ENCODE results near the gene ARL5B. TPM values are rescaled to one million over a fixed set of nuclear protein-coding genes. Genes with fewer than 3 reads are reported as not detected.

ARL5B gene
- total RNA-seq, 1 donor from 2014 or later, result 36.7 TPM

DNA sequence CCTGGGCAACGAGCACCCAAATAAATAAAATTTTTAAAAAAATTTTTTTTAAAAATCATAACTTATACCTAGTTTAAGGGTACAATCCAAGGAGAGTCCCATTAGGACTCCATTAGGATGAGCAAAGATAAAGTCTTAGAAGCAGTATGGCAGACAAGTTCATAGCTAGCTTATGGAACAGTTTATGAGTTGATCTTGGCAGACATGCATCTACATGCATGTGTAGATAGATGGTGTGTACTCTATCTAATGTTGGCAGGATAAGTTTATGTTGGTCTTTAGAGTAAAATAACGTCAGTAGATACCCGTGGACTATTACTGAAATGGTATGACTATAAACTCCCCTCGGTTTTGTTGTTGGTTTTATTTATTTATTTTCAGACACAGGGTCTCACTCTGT, 48.1 kb upstream of the ARL5B start:
- Mint-ChIP-seq H3K36me3 (ENCODE audit: low read depth, unreplicated experiment) (no peaks in the 10 kb centered on the region), H3K4me3 (ENCODE audit: unreplicated experiment) (no peak overlapping the region), H3K9me3 (ENCODE audit: unreplicated experiment) (peaks cover 2% of the 10 kb centered on the region), H3K27ac (ENCODE audit: unreplicated experiment) (no peak overlapping the region), H3K4me1 (ENCODE audit: low read depth, unreplicated experiment) (peaks cover 16% of the 10 kb centered on the region), H3K27me3 (ENCODE audit: low read depth, unreplicated experiment) (no peaks in the 10 kb centered on the region)
- H3K4me3 ChIP-seq (ENCODE audit: insufficient read depth, low read depth, low read length), result no peak overlapping the region
- no peak for FAIRE-seq
- H3K4me1 ChIP-seq (ENCODE audit: insufficient read depth, low read length), result peaks cover 36% of the 10 kb centered on the region
- H3K27ac ChIP-seq (ENCODE audit: low read depth, low read length), result peak overlapping the region; percentile 72
- no peak overlapping the region for H3K9ac ChIP-seq (ENCODE audit: low read length)
- no peaks in the 10 kb centered on the region for H3K36me3 ChIP-seq (ENCODE audit: insufficient read depth, low read length)
- H3K9me3 ChIP-seq (ENCODE audit: insufficient read depth, low read depth, low read length), result no peaks in the 10 kb centered on the region
- no peak overlapping the region for H3K4me2 ChIP-seq (ENCODE audit: low read length)
- DNase-seq (ENCODE audit: low read depth), result no peak
- H4K20me1 ChIP-seq (ENCODE audit: insufficient read depth, low read length), result no peaks in the 10 kb centered on the region
- H2AFZ ChIP-seq (ENCODE audit: low read depth, low read length), result no peak overlapping the region
- no peaks in the 10 kb centered on the region for H3K27me3 ChIP-seq (ENCODE audit: insufficient read depth, low read length)
- TF ChIP-seq CTCF (IDR thresholded peaks at IDR 0.05; ENCODE audit: insufficient read depth, low read depth, low read length), result no peak
- no peak for TF ChIP-seq EZH2 (IDR thresholded peaks at IDR 0.05; ENCODE audit: insufficient read depth, low read length)
- H3K79me2 ChIP-seq (ENCODE audit: insufficient read depth, low read length), result no peaks in the 10 kb centered on the region

DNA sequence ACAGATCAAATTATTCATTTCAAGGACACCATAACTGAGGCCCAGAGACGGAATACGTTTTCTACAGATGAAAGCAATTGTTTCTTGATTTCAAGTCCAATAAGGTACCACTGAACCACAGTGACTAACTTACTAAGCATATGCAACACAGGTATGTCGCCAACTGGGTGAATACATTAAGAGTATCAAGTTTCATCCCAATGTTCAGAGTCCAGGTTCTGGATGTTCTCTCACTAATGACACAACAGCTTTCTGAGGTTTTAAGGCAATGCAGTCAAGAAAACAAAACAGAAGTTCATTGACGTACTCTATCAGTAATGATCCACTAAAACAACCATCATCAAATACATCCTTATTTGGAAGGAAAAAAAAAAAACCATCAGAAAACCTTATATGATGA, 43.6 kb upstream of the ARL5B start:
- FAIRE-seq (peak; percentile 26), DNase-seq (ENCODE audit: low read depth) (no peak)
- no peak overlapping the region for H3K4me3 ChIP-seq (ENCODE audit: insufficient read depth, low read depth, low read length)
- peaks cover 6% of the 10 kb centered on the region for H3K4me1 Mint-ChIP-seq (ENCODE audit: low read depth, unreplicated experiment)
- peaks cover 2% of the 10 kb centered on the region for H3K9me3 Mint-ChIP-seq (ENCODE audit: unreplicated experiment)
- H3K27ac Mint-ChIP-seq (ENCODE audit: unreplicated experiment), result no peak overlapping the region
- H3K4me1 ChIP-seq (ENCODE audit: insufficient read depth, low read length), result peaks cover 7% of the 10 kb centered on the region
- no peak for TF ChIP-seq CTCF (IDR thresholded peaks at IDR 0.05; ENCODE audit: insufficient read depth, low read depth, low read length)
- no peak for TF ChIP-seq EZH2 (IDR thresholded peaks at IDR 0.05; ENCODE audit: insufficient read depth, low read length)
- H3K79me2 ChIP-seq (ENCODE audit: insufficient read depth, low read length), result no peaks in the 10 kb centered on the region
- peaks cover under 1% of the 10 kb centered on the region for H3K36me3 ChIP-seq (ENCODE audit: insufficient read depth, low read length)
- H2AFZ ChIP-seq (ENCODE audit: low read depth, low read length), result no peak overlapping the region
- H3K4me2 ChIP-seq (ENCODE audit: low read length), result no peak overlapping the region
- H4K20me1 ChIP-seq (ENCODE audit: insufficient read depth, low read length), result no peaks in the 10 kb centered on the region
- H3K27me3 ChIP-seq (ENCODE audit: insufficient read depth, low read length), result no peaks in the 10 kb centered on the region
- H3K27me3 Mint-ChIP-seq (ENCODE audit: low read depth, unreplicated experiment), result no peaks in the 10 kb centered on the region
- H3K9me3 ChIP-seq (ENCODE audit: insufficient read depth, low read depth, low read length), result no peaks in the 10 kb centered on the region
- no peak overlapping the region for H3K4me3 Mint-ChIP-seq (ENCODE audit: unreplicated experiment)
- H3K27ac ChIP-seq (ENCODE audit: low read depth, low read length), result no peak overlapping the region
- H3K9ac ChIP-seq (ENCODE audit: low read length), result no peak overlapping the region
- H3K36me3 Mint-ChIP-seq (ENCODE audit: low read depth, unreplicated experiment), result peaks cover 1% of the 10 kb centered on the region

- FAIRE-seq, result peak; percentile 45
- no peaks in the 10 kb centered on the region for H3K27me3 Mint-ChIP-seq (ENCODE audit: low read depth, unreplicated experiment)
- peaks cover 2% of the 10 kb centered on the region for H3K9me3 Mint-ChIP-seq (ENCODE audit: unreplicated experiment)
- no peak overlapping the region for H3K4me3 Mint-ChIP-seq (ENCODE audit: unreplicated experiment)
- H4K20me1 ChIP-seq (ENCODE audit: insufficient read depth, low read length), result no peaks in the 10 kb centered on the region
- no peak overlapping the region for H3K9ac ChIP-seq (ENCODE audit: low read length)
- H3K79me2 ChIP-seq (ENCODE audit: insufficient read depth, low read length), result no peaks in the 10 kb centered on the region
- H3K4me2 ChIP-seq (ENCODE audit: low read length), result no peak overlapping the region
- H3K4me3 ChIP-seq (ENCODE audit: insufficient read depth, low read depth, low read length), result no peak overlapping the region
- H3K9me3 ChIP-seq (ENCODE audit: insufficient read depth, low read depth, low read length), result no peaks in the 10 kb centered on the region
- H3K27me3 ChIP-seq (ENCODE audit: insufficient read depth, low read length), result no peaks in the 10 kb centered on the region
- no peak overlapping the region for H3K27ac Mint-ChIP-seq (ENCODE audit: unreplicated experiment)
- no peaks in the 10 kb centered on the region for H3K4me1 ChIP-seq (ENCODE audit: insufficient read depth, low read length)
- peaks cover 9% of the 10 kb centered on the region for H3K4me1 Mint-ChIP-seq (ENCODE audit: low read depth, unreplicated experiment)
- H3K27ac ChIP-seq (ENCODE audit: low read depth, low read length), result no peak overlapping the region
- peaks cover 1% of the 10 kb centered on the region for H3K36me3 Mint-ChIP-seq (ENCODE audit: low read depth, unreplicated experiment)
- H2AFZ ChIP-seq (ENCODE audit: low read depth, low read length), result no peak overlapping the region
- DNase-seq (ENCODE audit: low read depth), result no peak
- H3K36me3 ChIP-seq (ENCODE audit: insufficient read depth, low read length), result peaks cover 4% of the 10 kb centered on the region
- TF ChIP-seq EZH2 (IDR thresholded peaks at IDR 0.05; ENCODE audit: insufficient read depth, low read length), result no peak
- TF ChIP-seq CTCF (IDR thresholded peaks at IDR 0.05; ENCODE audit: insufficient read depth, low read depth, low read length), result no peak
Observed at GRCh38 chr10:18616337-18616736, 42.9 kb upstream of the ARL5B start.
